Thyroid gland (tissue), 4 donors: ENCODE results near the gene CFH.

Source experiments
- POLR2A ChIP-seq, 2 donors: fragments of 450-650 bp; IDR thresholded peaks; one replicate each; pipeline ENCODE4 v1.6.1; 2017; ENCODE audit warnings: antibody characterized with exemption in 2 of 2, mild to moderate bottlenecking in 2 of 2, moderate library complexity in 1 of 2
- TF ChIP-seq, protein P1 (sequence below), 6 experiments: fragments of 200-600 bp in 3 of 6; fragments of 450-650 bp in 3 of 6; sonication (generic) in 3 of 6; IDR thresholded peaks; one replicate each; pipeline ENCODE4 v1.5.1; 2016 to 2019; ENCODE audit warnings: antibody characterized with exemption in 6 of 6, mild to moderate bottlenecking in 2 of 6, inconsistent platforms in 1 of 6, moderate library complexity in 1 of 6

DNA sequence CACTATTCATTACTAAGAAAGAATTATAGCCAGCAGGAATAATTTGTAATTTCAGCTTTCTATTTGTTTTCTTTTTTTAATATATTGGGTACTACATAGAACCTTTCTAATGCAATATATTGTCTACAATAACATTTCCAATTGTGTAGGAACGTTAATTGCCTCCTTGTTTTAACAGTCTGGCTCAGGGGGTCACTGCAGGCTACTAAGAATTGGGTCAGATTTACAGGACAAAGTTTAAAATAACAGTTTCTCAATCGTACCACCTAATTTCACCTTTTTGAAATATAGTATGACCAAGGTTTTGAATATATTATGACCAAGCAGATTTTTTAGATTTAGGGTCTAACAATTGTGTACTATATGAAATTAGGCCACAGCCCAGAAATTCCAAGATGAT is 2.4 kb downstream of the CFH start:
- TF ChIP-seq, protein P1, sequence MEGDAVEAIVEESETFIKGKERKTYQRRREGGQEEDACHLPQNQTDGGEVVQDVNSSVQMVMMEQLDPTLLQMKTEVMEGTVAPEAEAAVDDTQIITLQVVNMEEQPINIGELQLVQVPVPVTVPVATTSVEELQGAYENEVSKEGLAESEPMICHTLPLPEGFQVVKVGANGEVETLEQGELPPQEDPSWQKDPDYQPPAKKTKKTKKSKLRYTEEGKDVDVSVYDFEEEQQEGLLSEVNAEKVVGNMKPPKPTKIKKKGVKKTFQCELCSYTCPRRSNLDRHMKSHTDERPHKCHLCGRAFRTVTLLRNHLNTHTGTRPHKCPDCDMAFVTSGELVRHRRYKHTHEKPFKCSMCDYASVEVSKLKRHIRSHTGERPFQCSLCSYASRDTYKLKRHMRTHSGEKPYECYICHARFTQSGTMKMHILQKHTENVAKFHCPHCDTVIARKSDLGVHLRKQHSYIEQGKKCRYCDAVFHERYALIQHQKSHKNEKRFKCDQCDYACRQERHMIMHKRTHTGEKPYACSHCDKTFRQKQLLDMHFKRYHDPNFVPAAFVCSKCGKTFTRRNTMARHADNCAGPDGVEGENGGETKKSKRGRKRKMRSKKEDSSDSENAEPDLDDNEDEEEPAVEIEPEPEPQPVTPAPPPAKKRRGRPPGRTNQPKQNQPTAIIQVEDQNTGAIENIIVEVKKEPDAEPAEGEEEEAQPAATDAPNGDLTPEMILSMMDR (IDR thresholded peaks at IDR 0.05) = no peak
- no peak for TF ChIP-seq POLR2A (IDR thresholded peaks at IDR 0.05)
